Measurements from ENCODE around the gene DYNLT3. TPM values are rescaled to one million over a fixed set of nuclear protein-coding genes. Genes with fewer than 3 reads are reported as not detected.
A peak's percentile ranks its signal among the peaks of the same experiment; 100 is the strongest.

The DYNLT3 gene, protein sequence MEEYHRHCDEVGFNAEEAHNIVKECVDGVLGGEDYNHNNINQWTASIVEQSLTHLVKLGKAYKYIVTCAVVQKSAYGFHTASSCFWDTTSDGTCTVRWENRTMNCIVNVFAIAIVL
- total RNA-seq, result 10 to 100 TPM; 13.1 to 24.4 (median 17.7) TPM
- long read RNA-seq, transcript DYNLT3-201 (5 exons, 2,217 nt), result major isoform, 5 of 12 reads
- long read RNA-seq, partial matches to known transcripts, result 0 of 12 reads
- long read RNA-seq, other reads (novel, unspliced or antisense), result 7 of 12 reads

DNA sequence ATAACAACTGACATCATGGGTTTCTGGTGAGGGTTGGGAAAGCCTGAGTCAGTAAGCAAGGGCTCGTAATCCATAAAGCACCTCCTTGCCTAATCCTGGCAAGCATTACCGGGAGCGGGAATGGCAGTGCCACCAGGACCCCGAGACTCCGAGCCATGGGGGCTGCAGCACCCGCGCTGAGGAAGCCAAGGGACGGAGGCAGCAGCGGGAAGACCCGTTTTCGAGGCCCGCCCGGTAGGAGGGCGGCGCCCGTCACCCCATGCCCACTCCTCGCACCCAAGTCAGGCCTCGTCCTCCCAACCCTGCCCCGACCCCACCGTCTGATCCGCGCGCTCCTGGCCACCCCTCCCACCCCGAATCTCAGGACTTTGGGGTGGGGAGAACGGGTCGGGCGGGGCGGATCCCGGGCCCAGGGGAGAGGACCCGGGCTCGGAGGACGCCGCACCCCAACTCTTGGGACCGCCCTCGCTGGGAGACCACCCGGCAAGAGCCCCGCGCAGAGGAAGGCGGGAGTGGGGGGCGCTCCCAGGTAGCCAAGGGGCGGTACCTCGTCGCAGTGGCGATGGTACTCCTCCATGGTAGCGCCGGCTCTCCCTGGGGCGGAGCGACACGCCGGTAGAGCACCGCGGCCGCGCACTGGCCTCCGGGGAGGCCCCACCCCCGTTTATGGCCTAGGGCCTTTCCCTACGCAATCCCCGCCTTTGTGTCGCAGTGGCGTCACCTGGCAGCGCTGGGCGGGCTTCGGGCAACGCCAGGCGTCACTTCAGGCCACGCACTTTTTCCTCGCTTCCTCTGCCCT lies at the start of gene DYNLT3:
Gene DYNLT3, minus strand, starts transcription at position 638 of the 799 bp plus-strand sequence. Its CDS starts 61 bp downstream, at position 577.
- DNase-seq (peak; percentile 88 to 91 (median 88)), ATAC-seq (peak; percentile 97 to 100 (median 98))
- H3K27me3 ChIP-seq, result no peaks in the 10 kb centered on the region
- peak within 1 kb of the TSS; percentile 53 to 62 (median 61) for H3K4me3 ChIP-seq
- intact Hi-C loops (cut with DNase I), result no loop called here
- no peak for TF ChIP-seq CTCF (IDR thresholded peaks at IDR 0.05)
- TF ChIP-seq POLR2A (IDR thresholded peaks at IDR 0.05), result peak; percentile 87
- peak within 1 kb of the TSS; percentile 71 to 79 (median 74) for H3K27ac ChIP-seq
- no peaks in the 10 kb centered on the region for H3K4me1 ChIP-seq
- no peaks in the 10 kb centered on the region for H3K36me3 ChIP-seq
- no peaks in the 10 kb centered on the region for H3K9me3 ChIP-seq
- WGBS (ENCODE audit: insufficient coverage, low coverage, low lambda C conversion rate, missing lambda C conversion rate), result 28% methylated on average over 4 of the region's 67 CpGs

GRCh38 chrX:37896511-37896890 lies 49.1 kb upstream of the DYNLT3 start:
- H3K4me1 ChIP-seq, result no peaks in the 10 kb centered on the region
- H3K36me3 ChIP-seq, result no peaks in the 10 kb centered on the region
- no peaks in the 10 kb centered on the region for H3K9me3 ChIP-seq
- intact Hi-C loops (cut with DNase I), result no loop called here
- ATAC-seq (no peak), DNase-seq (no peak)
- H3K27me3 ChIP-seq, result no peaks in the 10 kb centered on the region
- WGBS (ENCODE audit: insufficient coverage, low coverage, low lambda C conversion rate, missing lambda C conversion rate), result 38% methylated on average over 1 of the region's 1 CpG
- H3K27ac ChIP-seq, result no peak overlapping the region
- TF ChIP-seq CTCF (IDR thresholded peaks at IDR 0.05) (no peak), POLR2A (IDR thresholded peaks at IDR 0.05) (no peak)
- H3K4me3 ChIP-seq, result no peak overlapping the region

- Histone ChIP-seq H3K4me1 (no peaks in the 10 kb centered on the region), H3K27me3 (no peaks in the 10 kb centered on the region), H3K9me3 (no peaks in the 10 kb centered on the region), H3K27ac (no peak overlapping the region), H3K36me3 (no peaks in the 10 kb centered on the region), H3K4me3 (no peak overlapping the region)
- intact Hi-C loops (cut with DNase I), result no loop called here
- ATAC-seq, result no peak
- TF ChIP-seq POLR2A (IDR thresholded peaks at IDR 0.05) (no peak), CTCF (IDR thresholded peaks at IDR 0.05) (no peak)
- DNase-seq, result no peak
Observed at GRCh38 chrX:37895795-37896510, 48.6 kb upstream of the DYNLT3 start.

DNA sequence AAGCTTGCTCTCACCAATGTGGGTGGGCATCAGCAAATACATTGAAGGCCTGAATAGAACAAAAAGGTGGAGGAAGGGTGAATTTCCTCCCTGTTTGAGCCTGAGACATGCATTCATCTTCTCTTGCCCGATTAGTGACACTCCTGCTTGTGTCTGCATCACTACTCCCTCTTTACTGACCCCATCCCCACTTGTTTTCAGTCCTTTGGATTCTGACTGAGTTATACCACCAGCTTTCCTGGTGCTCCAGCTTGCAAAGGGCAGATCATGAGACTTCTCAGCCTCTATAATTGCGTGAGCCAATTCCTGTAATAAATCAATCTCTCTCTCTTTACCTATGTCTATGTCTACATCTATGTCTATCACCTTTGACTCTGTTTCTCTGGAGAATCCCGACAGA lies 47.4 kb upstream of the DYNLT3 start:
- DNase-seq, result no peak

More for the DNA sequence above, 47.4 kb upstream of the DYNLT3 start:
- intact Hi-C loops (cut with DNase I), result no loop called here
- H3K9me3 ChIP-seq, result no peaks in the 10 kb centered on the region
- WGBS (ENCODE audit: insufficient coverage, low coverage, low lambda C conversion rate, missing lambda C conversion rate), result 35% methylated on average over 3 of the region's 3 CpGs
- H3K4me3 ChIP-seq, result no peak overlapping the region
- no peaks in the 10 kb centered on the region for H3K4me1 ChIP-seq
- no peaks in the 10 kb centered on the region for H3K27me3 ChIP-seq
- no peaks in the 10 kb centered on the region for H3K36me3 ChIP-seq
- no peak overlapping the region for H3K27ac ChIP-seq
- no peak for ATAC-seq
- TF ChIP-seq CTCF (IDR thresholded peaks at IDR 0.05) (no peak), POLR2A (IDR thresholded peaks at IDR 0.05) (no peak)

Measured in right lobe of liver (tissue), 6 donors.